Anterior cingulate cortex (tissue), 58 donors: ENCODE measurements around the gene MRPL39.
A peak's percentile ranks its signal among the peaks of the same experiment; 100 is the strongest.
"Not testable (repeated sequence)": the region's sequence is repeated elsewhere in the genome, so short reads cannot be mapped to it uniquely, and the experiment has no call there.

Experiments used
- DNase-seq, 58 donors: peaks; one replicate each; lab custom pipeline; 2025; lab: John Stamatoyannopoulos, UW

The MRPL39 gene

GRCh38 chr21:25607151-25608043, at the start of gene MRPL39:
Gene MRPL39 (minus strand): TSS chr21:25607481. CDS start chr21:25607475, 6 bp downstream.
- DNase-seq = peak; percentile 21 to 92 (median 79)

DNA sequence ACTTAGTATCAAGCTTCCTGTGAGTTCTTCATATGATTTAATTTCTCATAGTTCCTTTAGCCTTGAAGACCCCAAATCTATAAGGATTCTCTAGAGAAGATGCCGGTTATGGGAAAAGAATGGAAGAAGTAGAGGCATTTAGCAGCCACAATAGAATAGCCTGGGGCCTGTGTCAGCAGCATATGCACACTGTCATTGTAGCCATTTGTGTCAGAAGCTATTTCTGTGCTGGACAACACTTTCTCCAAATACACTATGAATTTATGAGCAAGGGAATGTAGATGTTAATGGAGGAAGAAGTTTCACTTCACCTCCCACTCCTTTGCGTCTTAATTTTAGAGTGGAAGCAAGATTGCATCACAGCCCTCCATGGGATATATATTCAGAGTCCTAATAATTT, 49.1 kb upstream of the MRPL39 start:
- no peak for DNase-seq

DNA sequence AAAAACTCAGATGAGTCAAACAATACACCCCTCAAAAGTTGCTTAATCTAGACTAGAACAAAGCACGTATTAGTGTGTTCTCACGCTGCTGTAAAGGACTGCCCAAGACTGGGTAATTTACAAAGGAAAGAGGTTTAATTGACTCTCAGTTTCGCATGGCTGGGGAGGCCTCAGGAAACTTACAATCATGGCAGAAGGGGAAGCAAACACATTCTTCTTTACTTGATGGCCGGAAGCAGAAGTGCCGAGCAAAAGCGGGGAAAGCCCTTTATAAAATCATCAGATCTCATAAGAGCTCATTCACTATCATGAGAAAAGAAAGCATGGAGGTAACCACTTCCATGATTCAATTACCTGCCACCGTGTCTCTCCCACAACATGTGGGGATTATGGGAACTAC, 41.9 kb upstream of the MRPL39 start:
- DNase-seq = no peak

DNA sequence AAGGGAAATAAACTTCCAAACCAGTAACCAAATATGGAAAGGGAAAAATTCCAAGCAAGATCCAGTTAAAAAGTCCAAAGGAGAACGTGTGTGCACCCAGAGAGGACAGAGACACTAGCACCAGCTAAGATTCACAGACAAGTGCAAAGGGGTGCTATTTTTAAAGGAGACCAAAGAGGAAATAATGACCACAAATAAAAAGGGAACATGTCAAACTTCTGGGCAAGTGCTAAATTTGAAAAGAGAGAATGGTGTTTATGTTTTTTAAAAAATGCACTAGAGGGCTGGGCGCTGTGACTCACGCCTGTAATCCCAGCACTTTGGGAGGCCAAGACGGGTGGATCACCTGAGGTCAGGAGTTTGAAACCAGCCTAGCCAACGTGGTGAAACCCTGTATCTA, 40.4 kb upstream of the MRPL39 start:
- DNase-seq = no peak

GRCh38 chr21:25646474-25646873, 39.2 kb upstream of the MRPL39 start:
- no peak for DNase-seq

GRCh38 chr21:25643486-25643885, 36.2 kb upstream of the MRPL39 start:
- DNase-seq = no peak

- no peak for DNase-seq
These were observed 33.6 kb upstream of the MRPL39 start for GRCh38 chr21:25640943-25641292.

- peak in 48 of 58 donors; percentile 2 to 68 (median 28) for DNase-seq
These were observed 33.1 kb upstream of the MRPL39 start for GRCh38 chr21:25640202-25640942.

DNA sequence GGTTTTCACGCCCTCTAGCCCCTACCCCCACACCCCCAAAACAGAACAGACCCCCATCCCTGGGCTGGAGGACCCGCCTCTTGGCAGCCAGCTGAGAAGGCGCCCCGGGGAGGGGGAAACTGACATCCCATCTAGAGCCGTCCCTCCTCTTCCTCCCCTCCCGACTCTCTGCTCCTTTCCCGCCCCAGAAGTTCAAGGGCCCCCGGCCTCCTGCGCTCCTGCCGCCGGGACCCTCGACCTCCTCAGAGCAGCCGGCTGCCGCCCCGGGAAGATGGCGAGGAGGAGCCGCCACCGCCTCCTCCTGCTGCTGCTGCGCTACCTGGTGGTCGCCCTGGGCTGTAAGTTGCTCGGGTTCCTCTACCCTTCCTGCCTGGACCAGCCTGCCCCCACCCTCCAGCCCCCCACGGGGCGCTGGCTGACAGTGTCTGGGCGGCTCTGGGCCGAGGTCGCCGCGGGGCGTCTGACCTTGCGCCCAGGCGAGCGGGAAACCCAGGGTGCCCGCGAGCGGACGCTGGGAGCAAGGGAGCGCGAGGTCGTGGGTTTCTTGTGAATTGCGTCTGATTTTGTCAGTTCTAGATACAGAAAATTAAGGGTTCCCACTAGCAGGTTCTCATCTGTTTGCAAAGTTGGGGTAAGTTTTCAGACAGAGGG, 32.4 kb upstream of the MRPL39 start:
- DNase-seq = peak in 47 of 58 donors; percentile 6 to 77 (median 39)

DNA sequence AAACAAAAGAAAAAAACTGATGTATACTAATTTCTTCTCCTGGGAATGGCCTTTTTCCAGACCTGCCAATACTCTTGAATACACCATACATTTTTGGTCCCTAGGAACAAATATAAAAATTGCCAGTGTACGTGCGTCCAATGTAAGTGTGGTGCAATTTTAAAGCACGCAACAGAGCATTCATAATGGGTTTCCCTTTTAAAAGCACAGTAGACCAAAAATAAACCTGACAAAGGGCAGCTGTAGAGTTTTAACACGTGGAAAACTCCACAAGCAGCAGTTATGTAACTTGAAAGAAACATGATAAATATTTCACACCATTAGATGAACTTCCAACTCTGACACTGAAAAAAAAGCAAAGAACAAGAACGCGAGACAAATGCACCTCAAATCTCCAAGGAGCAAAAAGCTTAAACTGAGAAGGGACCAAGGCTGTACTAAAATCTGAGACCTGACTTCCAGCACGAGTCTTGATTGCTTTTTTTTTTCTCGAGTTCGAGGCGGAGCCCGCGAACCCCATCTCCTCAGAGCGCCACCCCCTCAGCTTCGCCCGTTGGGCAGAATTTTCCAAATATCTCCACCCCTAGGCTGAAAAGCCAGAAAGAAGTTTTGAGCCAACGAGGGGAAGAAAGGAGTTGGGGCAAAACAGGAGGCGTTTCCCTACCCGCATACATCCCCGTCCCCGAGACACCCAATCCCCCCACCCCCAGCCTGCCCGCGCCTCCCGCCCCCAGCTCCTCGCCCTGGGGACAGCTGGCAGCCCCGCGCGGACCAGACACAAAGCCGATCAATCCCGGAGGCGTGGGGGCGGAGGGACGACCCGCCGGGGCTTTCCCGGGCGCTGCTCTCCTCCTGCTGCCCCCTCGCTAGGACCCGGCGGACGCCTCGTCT, 31.6 kb upstream of the MRPL39 start, which contains the start of gene JAM2:
Gene JAM2, plus strand, starts transcription at position 599 of the 891 bp plus-strand sequence. CDS start 564 bp downstream, outside the sequence.
- peak in 42 of 58 donors; percentile 15 to 76 (median 44) for DNase-seq

- peak in 4 of 58 donors; percentile 3 to 19 (median 10) for DNase-seq
These were observed 30.8 kb upstream of the MRPL39 start for GRCh38 chr21:25637851-25638659.

GRCh38 chr21:25636727-25637126, 29.4 kb upstream of the MRPL39 start:
- DNase-seq = no peak

- no peak for DNase-seq
These were observed 28.0 kb upstream of the MRPL39 start for GRCh38 chr21:25635310-25635709.

GRCh38 chr21:25632296-25632695, 25.0 kb upstream of the MRPL39 start:
- DNase-seq = no peak

GRCh38 chr21:25626757-25627156, 19.5 kb upstream of the MRPL39 start:
- DNase-seq = peak in 3 of 58 donors; percentile 0 to 59 (median 1)

GRCh38 chr21:25625776-25626555, 18.7 kb upstream of the MRPL39 start:
- not testable (repeated sequence) for DNase-seq

DNA sequence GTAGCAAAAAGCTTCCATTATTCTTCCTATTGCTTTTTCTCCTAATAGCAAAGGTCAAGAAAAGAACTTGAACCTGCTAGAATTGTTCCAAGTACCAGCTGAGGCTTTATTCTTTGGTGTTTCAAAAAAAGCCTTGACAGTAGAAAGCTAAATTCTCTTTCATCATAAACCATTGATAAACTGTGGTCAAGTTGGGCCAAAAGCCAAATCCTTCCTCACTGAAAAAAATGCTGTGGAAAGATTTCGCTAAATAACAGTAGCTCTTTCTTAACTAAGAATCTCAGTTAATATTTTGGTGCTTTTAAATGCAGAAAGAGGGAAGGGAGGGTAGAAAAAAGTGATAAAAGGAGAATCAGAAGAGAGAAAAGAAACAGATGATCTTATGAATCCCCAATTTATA, 17.8 kb upstream of the MRPL39 start:
- DNase-seq = no peak

- DNase-seq = no peak
These were observed 17.2 kb upstream of the MRPL39 start for GRCh38 chr21:25624511-25624910.
